Mucosa of rectum (tissue), 2 donors: Measurements from ENCODE around the gene PCCA.
"Not testable (repeated sequence)": the region's sequence is repeated elsewhere in the genome, so short reads cannot be mapped to it uniquely, and the experiment has no call there.

ENCODE experiments used
- H3K27ac ChIP-seq, 2 donors: one replicate each; pipeline ENCODE4 v1.7.0; 2013; ENCODE audit warnings: inconsistent platforms in 2 of 2, low read depth in 2 of 2, low read length in 2 of 2
- H3K27me3 ChIP-seq, 2 donors: one replicate each; pipeline ENCODE4 v1.7.0; 2013; ENCODE audit warnings: low read length in 2 of 2; ENCODE audit not compliant: control insufficient read depth in 2 of 2, insufficient read depth in 2 of 2
- H3K36me3 ChIP-seq, 2 donors: one replicate each; pipeline ENCODE4 v1.7.0; 2013; ENCODE audit warnings: low read length in 2 of 2; ENCODE audit not compliant: control insufficient read depth in 2 of 2, insufficient read depth in 2 of 2
- H3K4me1 ChIP-seq, 2 donors: one replicate each; pipeline ENCODE4 v1.7.0; 2013; ENCODE audit warnings: low read length in 2 of 2, mild to moderate bottlenecking in 1 of 2; ENCODE audit not compliant: control insufficient read depth in 2 of 2, insufficient read depth in 2 of 2
- H3K4me3 ChIP-seq, 2 donors: one replicate each; pipeline ENCODE4 v1.7.0; 2013; ENCODE audit warnings: low read length in 2 of 2
- H3K9ac ChIP-seq, 2 donors: one replicate each; pipeline ENCODE4 v1.7.0; 2013; ENCODE audit warnings: low read length in 2 of 2, low read depth in 1 of 2, mild to moderate bottlenecking in 1 of 2
- H3K9me3 ChIP-seq, 2 donors: one replicate each; pipeline ENCODE4 v1.7.0; 2013; ENCODE audit warnings: low read length in 2 of 2; ENCODE audit not compliant: control insufficient read depth in 2 of 2
- donor health status: healthy.
- donor health status: Normal muscosa, but diverticular disease.

PCCA gene

DNA sequence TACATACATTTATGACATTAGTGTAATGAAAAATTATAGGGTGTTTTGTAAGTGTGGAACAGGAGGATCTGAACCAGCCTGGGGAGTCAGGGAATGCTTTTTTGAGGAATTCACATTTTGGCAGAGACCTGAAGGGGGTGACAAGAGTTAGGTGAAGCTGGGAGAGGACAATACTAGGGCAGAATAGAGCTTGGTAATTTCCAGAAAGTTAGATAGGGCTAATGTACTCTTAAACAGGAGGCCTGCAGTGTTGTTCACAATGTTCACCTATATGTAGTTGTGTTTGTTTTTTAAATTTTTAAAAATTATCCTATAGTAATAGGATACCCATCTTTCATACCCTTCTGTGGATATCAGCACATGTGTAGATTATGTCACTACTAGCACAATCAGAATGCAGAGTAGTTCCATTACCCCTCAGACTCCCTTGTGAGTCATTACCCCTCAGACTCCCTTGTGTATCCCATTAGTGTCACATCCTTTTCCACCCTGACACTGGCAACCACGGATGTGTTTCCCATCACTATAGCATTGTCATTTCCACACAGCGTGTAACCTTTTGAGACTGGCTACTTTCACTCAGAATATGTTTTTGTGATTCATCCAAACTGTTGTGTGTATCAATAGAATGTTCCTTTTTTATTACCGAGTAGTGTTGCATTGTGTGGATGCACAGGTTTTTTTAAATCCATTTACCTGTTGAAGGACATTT lies 43.1 kb downstream of the PCCA start:
- H3K4me3 ChIP-seq = no peak overlapping the region
- no peaks in the 10 kb centered on the region for H3K27me3 ChIP-seq
- peaks cover 0 to 12% of the 10 kb centered on the region in 2 donors for H3K4me1 ChIP-seq
- H3K27ac ChIP-seq = no peak overlapping the region
- no peak overlapping the region for H3K9ac ChIP-seq
- H3K36me3 ChIP-seq = no peaks in the 10 kb centered on the region
- no peaks in the 10 kb centered on the region for H3K9me3 ChIP-seq

DNA sequence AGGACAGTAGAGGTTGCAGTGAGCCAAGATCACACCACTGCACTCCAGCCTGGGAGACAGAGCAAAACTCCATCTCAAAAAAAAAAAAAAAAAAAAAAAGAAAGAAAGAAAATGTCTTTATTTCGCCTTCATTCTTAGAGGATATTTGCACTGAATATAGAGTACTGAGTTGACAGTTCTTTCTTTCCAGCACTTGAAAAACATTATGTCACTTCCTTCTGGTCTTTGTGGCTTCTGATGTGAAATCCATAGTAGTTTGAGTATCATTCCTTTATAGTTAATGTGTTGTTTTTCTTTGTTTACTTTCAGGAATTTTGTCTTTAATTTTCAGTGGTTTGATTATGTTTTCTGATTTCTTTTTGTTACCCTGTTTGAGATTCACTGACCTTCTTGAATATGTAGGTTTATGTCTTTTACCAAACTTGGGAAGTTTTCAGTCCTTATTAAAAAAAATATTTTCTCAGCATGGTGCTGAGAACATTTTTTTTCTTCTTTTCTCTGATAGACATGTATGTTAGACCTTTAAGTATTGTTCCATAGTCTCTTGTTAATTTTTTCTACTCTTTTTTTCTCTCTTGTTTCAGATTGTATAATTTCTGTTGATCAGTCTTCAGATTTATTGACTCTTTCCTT lies 50.1 kb downstream of the PCCA start:
- no peak overlapping the region for H3K9ac ChIP-seq
- H3K9me3 ChIP-seq = no peaks in the 10 kb centered on the region
- H3K27ac ChIP-seq = no peak overlapping the region
- no peak overlapping the region for H3K4me3 ChIP-seq
- no peaks in the 10 kb centered on the region for H3K27me3 ChIP-seq
- peaks cover 5 to 13% of the 10 kb centered on the region in 2 donors for H3K4me1 ChIP-seq
- no peaks in the 10 kb centered on the region for H3K36me3 ChIP-seq

DNA sequence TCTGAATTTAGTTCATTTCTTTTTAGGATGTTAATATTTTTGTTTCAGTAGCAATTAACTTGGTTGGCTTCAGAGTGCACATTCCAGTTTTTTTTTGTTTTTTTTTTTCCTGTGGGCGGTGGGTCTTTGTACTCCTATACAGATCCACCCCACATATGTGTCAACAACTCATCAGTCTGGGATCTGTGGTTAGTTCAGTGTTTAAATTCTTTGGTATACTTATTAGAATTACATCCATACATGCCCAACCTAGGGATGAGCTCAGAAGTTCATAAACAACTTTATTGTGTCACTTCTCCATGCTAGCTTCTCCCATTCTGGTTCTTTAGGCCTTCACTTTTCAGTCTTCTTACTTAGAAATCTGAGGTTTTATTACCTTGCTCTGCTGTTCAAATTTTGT lies 50.9 kb downstream of the PCCA start:
- peak overlapping the region; percentile 27 to 29 for H3K27ac ChIP-seq
- H3K9me3 ChIP-seq = no peaks in the 10 kb centered on the region
- peaks cover 5 to 13% of the 10 kb centered on the region in 2 donors for H3K4me1 ChIP-seq
- no peaks in the 10 kb centered on the region for H3K36me3 ChIP-seq
- no peak overlapping the region for H3K9ac ChIP-seq
- H3K27me3 ChIP-seq = no peaks in the 10 kb centered on the region
- no peak overlapping the region for H3K4me3 ChIP-seq

DNA sequence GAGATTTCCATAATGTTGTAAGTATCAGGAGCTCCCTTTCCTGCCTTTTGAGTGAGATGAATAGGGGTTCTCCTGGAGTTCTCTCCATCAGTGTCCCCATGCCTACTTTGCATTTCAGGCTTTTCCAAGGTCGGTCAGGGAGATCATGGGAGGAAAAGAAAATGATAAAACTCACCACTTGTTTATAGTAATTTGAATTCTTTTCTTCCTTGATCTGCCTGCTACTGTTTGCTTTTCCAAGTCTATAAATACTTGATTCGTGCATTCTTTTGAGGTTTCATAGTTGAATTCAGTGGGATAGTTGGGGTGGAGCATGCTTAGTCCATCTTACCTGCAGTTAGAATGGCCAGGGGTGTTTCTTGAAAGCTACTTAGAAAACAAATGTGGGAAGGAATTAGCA lies 51.5 kb downstream of the PCCA start:
- peaks cover 0 to 3% of the 10 kb centered on the region in 2 donors for H3K36me3 ChIP-seq
- no peak overlapping the region for H3K9ac ChIP-seq
- H3K4me1 ChIP-seq = peaks cover 5 to 13% of the 10 kb centered on the region in 2 donors
- no peaks in the 10 kb centered on the region for H3K9me3 ChIP-seq
- peak overlapping the region; percentile 27 to 37 for H3K27ac ChIP-seq
- H3K4me3 ChIP-seq = no peak overlapping the region
- H3K27me3 ChIP-seq = no peaks in the 10 kb centered on the region

DNA sequence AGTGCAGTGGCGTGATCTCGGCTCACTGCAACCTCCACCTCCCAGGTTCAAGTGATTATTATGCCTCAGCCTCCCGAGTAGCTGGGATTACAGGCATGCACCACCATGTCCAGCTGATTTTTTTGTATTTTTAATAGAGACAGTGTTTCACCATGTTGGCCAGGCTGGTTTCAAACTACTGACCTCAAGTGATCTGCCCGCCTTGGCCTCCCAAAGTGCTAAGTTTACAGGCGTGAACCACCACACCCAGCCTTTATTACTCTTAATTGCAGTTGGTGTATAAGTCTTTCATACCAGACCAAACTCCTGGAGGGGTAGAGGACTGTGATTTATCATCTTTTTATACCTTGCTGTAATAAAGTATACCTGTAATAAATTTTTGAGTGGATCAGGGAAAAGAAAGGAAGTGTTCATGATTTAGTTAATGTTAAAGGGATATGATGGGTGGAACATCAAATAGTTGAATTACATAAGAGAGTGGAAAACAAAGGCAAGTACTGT lies 52.6 kb downstream of the PCCA start:
- Histone ChIP-seq H3K27ac (peak overlapping the region in 1 of 2 donors; percentile 17), H3K4me1 (peaks cover 5 to 13% of the 10 kb centered on the region in 2 donors)
- not testable (repeated sequence) for H3K4me3 ChIP-seq, H3K36me3 ChIP-seq, H3K9ac ChIP-seq, H3K27me3 ChIP-seq, H3K9me3 ChIP-seq

DNA sequence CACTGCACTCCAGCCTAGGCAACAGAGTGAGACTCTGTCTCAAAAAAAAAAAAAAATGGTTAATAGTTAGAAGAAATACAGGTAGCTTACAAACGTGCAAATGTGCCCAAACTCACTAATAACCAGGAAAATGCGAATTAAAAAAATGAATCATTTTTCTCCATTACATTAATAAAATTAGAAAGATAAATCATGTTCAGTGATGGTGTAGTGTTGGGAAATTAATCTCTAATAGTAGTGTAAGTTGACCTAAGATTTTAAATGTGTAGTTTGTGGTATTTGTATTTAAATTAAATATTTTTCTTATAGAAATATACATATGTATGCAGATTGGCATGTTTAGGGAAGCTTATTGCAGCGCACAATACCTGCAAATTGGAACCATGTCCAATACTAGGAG lies 57.6 kb downstream of the PCCA start:
- H3K27me3 ChIP-seq = no peaks in the 10 kb centered on the region
- no peaks in the 10 kb centered on the region for H3K9me3 ChIP-seq
- H3K36me3 ChIP-seq = peaks cover 5 to 12% of the 10 kb centered on the region in 2 donors
- H3K27ac ChIP-seq = no peak overlapping the region
- H3K4me1 ChIP-seq = peaks cover 3 to 5% of the 10 kb centered on the region in 2 donors
- H3K4me3 ChIP-seq = no peak overlapping the region
- no peak overlapping the region for H3K9ac ChIP-seq

DNA sequence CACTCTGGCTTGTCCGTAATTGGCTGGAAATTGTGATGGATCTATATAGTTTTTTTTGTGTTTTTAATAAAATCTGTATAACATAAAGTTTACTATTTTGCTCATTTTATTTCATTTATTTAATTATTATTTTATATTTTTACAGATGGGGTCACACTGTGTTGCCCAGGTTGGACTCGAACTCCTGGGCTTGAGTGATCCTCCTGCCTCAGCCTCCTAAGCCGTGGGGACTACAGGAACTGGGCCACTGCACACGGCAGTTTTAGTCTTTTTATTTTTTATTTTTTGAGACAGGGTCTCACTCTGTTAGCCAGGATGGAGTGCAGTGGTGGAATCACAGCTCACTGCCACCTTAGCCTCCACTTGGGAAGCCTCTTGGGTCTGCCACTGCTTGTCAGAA lies 58.9 kb downstream of the PCCA start:
- H3K36me3 ChIP-seq = peaks cover 5 to 12% of the 10 kb centered on the region in 2 donors
- no peaks in the 10 kb centered on the region for H3K9me3 ChIP-seq
- no peak overlapping the region for H3K27ac ChIP-seq

DNA sequence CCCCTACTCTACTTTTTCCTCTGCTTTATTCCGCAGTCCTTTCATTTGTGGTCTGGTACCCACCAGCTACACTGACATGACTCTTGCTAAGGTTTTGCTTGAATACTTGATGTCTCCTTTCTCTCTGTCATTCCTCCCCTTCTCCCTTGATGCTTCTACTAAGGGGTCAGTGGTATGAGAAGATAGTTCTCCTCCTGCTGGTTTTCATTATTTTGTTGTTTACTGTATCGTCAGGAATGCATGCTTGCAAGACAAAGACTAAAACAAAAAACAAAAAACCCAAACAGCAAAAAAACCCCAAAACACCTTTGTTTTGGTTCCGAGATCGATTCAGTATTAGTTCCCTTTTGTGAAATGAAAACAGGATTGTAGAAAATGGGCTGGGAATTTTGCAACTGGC lies 59.5 kb downstream of the PCCA start:
- no peaks in the 10 kb centered on the region for H3K27me3 ChIP-seq
- no peak overlapping the region for H3K4me3 ChIP-seq
- peaks cover 5 to 12% of the 10 kb centered on the region in 2 donors for H3K36me3 ChIP-seq

More for the DNA sequence above, 58.9 kb downstream of the PCCA start:
- no peak overlapping the region for H3K9ac ChIP-seq
- H3K4me1 ChIP-seq = no peaks in the 10 kb centered on the region
- H3K27me3 ChIP-seq = no peaks in the 10 kb centered on the region
- H3K4me3 ChIP-seq = no peak overlapping the region

DNA sequence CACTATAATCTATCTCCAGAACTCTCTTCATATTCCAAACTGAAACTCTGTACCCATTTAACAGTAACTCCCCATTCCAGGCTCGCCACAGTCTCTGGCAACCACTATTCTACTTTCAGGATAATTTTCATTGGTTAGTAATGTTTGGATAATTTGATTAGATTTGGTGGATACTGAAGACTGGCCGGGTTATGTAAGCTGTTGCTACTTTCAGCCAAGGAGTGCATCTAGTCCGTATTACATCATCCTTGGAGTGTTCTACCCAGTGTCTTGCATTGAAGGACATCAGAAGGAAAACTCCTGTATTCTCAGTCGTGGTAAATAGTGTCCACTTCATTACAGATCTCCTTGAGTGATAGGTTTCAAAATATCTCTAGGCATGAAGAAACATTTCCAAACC lies 60.5 kb downstream of the PCCA start:
- no peaks in the 10 kb centered on the region for H3K9me3 ChIP-seq
- no peaks in the 10 kb centered on the region for H3K4me1 ChIP-seq
- no peak overlapping the region for H3K4me3 ChIP-seq
- H3K9ac ChIP-seq = no peak overlapping the region
- H3K27ac ChIP-seq = no peak overlapping the region
- no peaks in the 10 kb centered on the region for H3K27me3 ChIP-seq
- peaks cover 5 to 12% of the 10 kb centered on the region in 2 donors for H3K36me3 ChIP-seq

More for the DNA sequence above, 59.5 kb downstream of the PCCA start:
- Histone ChIP-seq H3K9me3 (no peaks in the 10 kb centered on the region), H3K9ac (no peak overlapping the region), H3K27ac (no peak overlapping the region), H3K4me1 (no peaks in the 10 kb centered on the region)

DNA sequence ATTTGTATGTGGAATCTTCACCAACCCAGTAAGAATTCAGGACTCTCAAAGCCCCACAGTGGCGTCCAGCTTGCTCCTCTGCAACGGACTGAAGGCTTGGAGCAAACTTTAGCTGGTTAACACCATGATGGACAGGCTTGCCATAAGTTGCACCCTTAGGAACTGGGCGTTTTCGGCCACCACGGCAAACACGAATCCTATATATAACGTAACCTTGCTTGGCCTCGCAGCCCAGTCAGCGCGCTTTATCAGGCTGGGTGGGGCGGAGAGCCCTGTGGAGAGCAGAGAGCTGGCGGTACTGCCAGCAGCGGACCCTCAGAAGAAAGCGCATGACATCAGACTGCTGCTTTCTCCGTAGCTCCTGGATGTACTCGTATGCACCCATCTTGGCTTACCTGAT lies 61.8 kb downstream of the PCCA start:
- not testable (repeated sequence) for H3K4me1 ChIP-seq, H3K4me3 ChIP-seq, H3K9ac ChIP-seq, H3K27ac ChIP-seq, H3K9me3 ChIP-seq, H3K27me3 ChIP-seq
- H3K36me3 ChIP-seq = peaks cover 5 to 15% of the 10 kb centered on the region in 2 donors
